Neuronal stem cell (in vitro differentiated cells): ENCODE measurements around the gene CKM.

Experiments
- DNase-seq: peaks from one replicate; pipeline ENCODE4 v3.0.0-alpha.2; 2013; ENCODE audit warnings: low spot score
- H2AFZ ChIP-seq: one replicate; pipeline ENCODE4 v1.6.1; 2013; ENCODE audit warnings: mild to moderate bottlenecking, low read length, inconsistent platforms
- H2AK5ac ChIP-seq: 2 replicates; pipeline ENCODE4 v1.6.1; 2013; ENCODE audit warnings: low read depth, mild to moderate bottlenecking, inconsistent platforms, low read length, moderate library complexity, mixed read lengths
- H2BK120ac ChIP-seq: 2 replicates; pipeline ENCODE4 v1.6.1; 2013; ENCODE audit warnings: low read depth, mild to moderate bottlenecking, inconsistent platforms, low read length, moderate library complexity, mixed read lengths
- H2BK12ac ChIP-seq: one replicate; pipeline ENCODE4 v1.6.1; 2013; ENCODE audit warnings: low read length, inconsistent platforms
- H2BK15ac ChIP-seq: 2 replicates; pipeline ENCODE4 v1.6.1; 2013; ENCODE audit warnings: mild to moderate bottlenecking, low read length, inconsistent platforms, mixed read lengths
- H2BK5ac ChIP-seq: one replicate; pipeline ENCODE4 v1.6.1; 2013; ENCODE audit warnings: inconsistent platforms, mild to moderate bottlenecking, low read length, moderate library complexity
- H3K14ac ChIP-seq: one replicate; pipeline ENCODE4 v1.6.1; 2013; ENCODE audit warnings: low read length, inconsistent platforms
- H3K18ac ChIP-seq: 2 replicates; pipeline ENCODE4 v1.6.1; 2013; ENCODE audit warnings: low read length, inconsistent platforms
- H3K23ac ChIP-seq: 2 replicates; pipeline ENCODE4 v1.6.1; 2013; ENCODE audit warnings: low read depth, mild to moderate bottlenecking, mixed read lengths, low read length, inconsistent platforms; ENCODE audit not compliant: poor library complexity
- H3K27ac ChIP-seq: replicated peaks from 3 replicates; pipeline ENCODE4 v1.5.1; 2013; ENCODE audit warnings: low read length, inconsistent platforms
- H3K27me3 ChIP-seq, 3 experiments: 2 replicates each; pipeline ENCODE4 v1.6.1; 2013; ENCODE audit warnings: low read length in 3 of 3, mild to moderate bottlenecking in 2 of 3, inconsistent platforms in 1 of 3, low read depth in 1 of 3, mixed read lengths in 1 of 3, moderate library complexity in 1 of 3; ENCODE audit not compliant: control insufficient read depth in 3 of 3, insufficient read depth in 3 of 3
- H3K36me3 ChIP-seq, 2 donors: replicated peaks in 1 of 2; 2 replicates each; pipeline ENCODE4 v1.6.1; 2013; ENCODE audit warnings: low read length in 2 of 2; ENCODE audit not compliant: control insufficient read depth in 2 of 2, insufficient read depth in 2 of 2
- H3K4ac ChIP-seq: 2 replicates; pipeline ENCODE4 v1.6.1; 2013; ENCODE audit warnings: inconsistent platforms, mild to moderate bottlenecking, low read length, moderate library complexity
- H3K4me1 ChIP-seq, 2 donors: 1 replicate in 1 of 2; 2 replicates in 1 of 2; pipeline ENCODE4 v1.6.1; 2013; ENCODE audit warnings: low read length in 2 of 2, low read depth in 1 of 2; ENCODE audit not compliant: control insufficient read depth in 2 of 2, insufficient read depth in 1 of 2
- H3K4me2 ChIP-seq: one replicate; pipeline ENCODE4 v1.6.1; 2013; ENCODE audit warnings: mild to moderate bottlenecking, low read length, inconsistent platforms; ENCODE audit not compliant: insufficient read depth, poor library complexity, severe bottlenecking
- H3K4me3 ChIP-seq, 2 donors: 2 replicates each; pipeline ENCODE4 v1.5.1; 2013; ENCODE audit warnings: low read length in 2 of 2, mild to moderate bottlenecking in 2 of 2, inconsistent platforms in 1 of 2, moderate library complexity in 1 of 2
- H3K79me1 ChIP-seq: one replicate; pipeline ENCODE4 v1.6.1; 2013; ENCODE audit warnings: low read depth, mild to moderate bottlenecking, inconsistent platforms, low read length, moderate library complexity
- H3K9ac ChIP-seq: one replicate; pipeline ENCODE4 v1.6.1; 2013; ENCODE audit warnings: mild to moderate bottlenecking, low read depth, low read length, inconsistent platforms; ENCODE audit not compliant: poor library complexity
- H3K9me3 ChIP-seq, 2 donors: replicated peaks in 1 of 2; 2 replicates each; pipeline versions ENCODE3 to v1.6.1; 2013; ENCODE audit warnings: low read length in 2 of 2, mild to moderate bottlenecking in 2 of 2, inconsistent platforms in 1 of 2, low read depth in 1 of 2, mixed read lengths in 1 of 2, moderate library complexity in 1 of 2; ENCODE audit not compliant: control insufficient read depth in 2 of 2, insufficient read depth in 1 of 2
- H4K8ac ChIP-seq: one replicate; pipeline ENCODE4 v1.6.1; 2013; ENCODE audit warnings: low read depth, mild to moderate bottlenecking, inconsistent platforms, low read length, moderate library complexity
- H4K91ac ChIP-seq: one replicate; pipeline ENCODE4 v1.6.1; 2013; ENCODE audit warnings: low read length, low read depth, mild to moderate bottlenecking, inconsistent platforms; ENCODE audit not compliant: poor library complexity
- WGBS, 2 donors: extraction: QIAGEN DNeasy Blood & Tissue Kit; methylation state at CpG; one replicate each; pipeline ENCODE4 v1.1.7; 2013; ENCODE audit warnings: missing lambda C conversion rate in 2 of 2, mixed read lengths in 1 of 2; ENCODE audit not compliant: insufficient read length in 2 of 2, insufficient replicate concordance in 1 of 2; ENCODE audit errors: extremely low coverage in 2 of 2; 5-methylcytosine and 5-hydroxymethylcytosine counted together

CKM gene

GRCh38 chr19:45340899-45341453 is 18.3 kb upstream of the CKM start:
- no peak for DNase-seq
- Histone ChIP-seq H2BK120ac (no peak overlapping the region), H2BK12ac (no peak overlapping the region), H4K8ac (peak overlapping the region; percentile 31), H3K4ac (no peak overlapping the region), H3K27me3 (peaks cover 5 to 53% (median 30%) of the 10 kb centered on the region in 3 experiments), H3K14ac (peak overlapping the region; percentile 75), H3K23ac (peak overlapping the region; percentile 21), H2BK15ac (no peak overlapping the region), H2AK5ac (no peak overlapping the region), H3K4me1 (no peaks in the 10 kb centered on the region), H2BK5ac (no peak overlapping the region), H3K9me3 (peaks cover 0 to 3% of the 10 kb centered on the region in 2 donors), H3K27ac (no peak overlapping the region), H3K36me3 (no peaks in the 10 kb centered on the region), H2AFZ (peak overlapping the region; percentile 49), H3K4me2 (peak overlapping the region; percentile 55), H4K91ac (no peak overlapping the region), H3K4me3 (peak overlapping the region in 1 of 2 donors; percentile 6), H3K9ac (peak overlapping the region; percentile 30), H3K18ac (no peak overlapping the region), H3K79me1 (no peaks in the 10 kb centered on the region)
- no CpG with 5 or more reads among the region's 25 CpGs for WGBS, 2 donors

GRCh38 chr19:45340232-45340898 is 17.7 kb upstream of the CKM start, which contains the start of gene KLC3:
TSS of gene KLC3 (plus strand) at chr19:45340750. CDS start at chr19:45345542, 4,792 bp downstream.
- H3K4ac ChIP-seq: no peak within 1 kb of the TSS
- no peaks in the 10 kb centered on the region for H3K4me1 ChIP-seq
- H2AFZ ChIP-seq: peak within 1 kb of the TSS; percentile 49
- peak within 1 kb of the TSS; percentile 21 for H3K23ac ChIP-seq
- H4K8ac ChIP-seq: peak within 1 kb of the TSS; percentile 31
- WGBS, 2 donors: no CpG with 5 or more reads among the region's 50 CpGs
- peaks cover 5 to 48% (median 30%) of the 10 kb centered on the region in 3 experiments for H3K27me3 ChIP-seq
- H2BK12ac ChIP-seq: no peak within 1 kb of the TSS
- DNase-seq: no peak
- H3K9me3 ChIP-seq: peaks cover 0 to 3% of the 10 kb centered on the region in 2 donors
- no peak within 1 kb of the TSS for H4K91ac ChIP-seq
- no peak within 1 kb of the TSS for H2AK5ac ChIP-seq
- no peak within 1 kb of the TSS for H2BK120ac ChIP-seq
- peak within 1 kb of the TSS; percentile 75 for H3K14ac ChIP-seq
- H3K18ac ChIP-seq: no peak within 1 kb of the TSS
- H3K4me2 ChIP-seq: peak within 1 kb of the TSS; percentile 55
- no peaks in the 10 kb centered on the region for H3K36me3 ChIP-seq
- peak within 1 kb of the TSS; percentile 30 for H3K9ac ChIP-seq
- no peak within 1 kb of the TSS for H2BK15ac ChIP-seq
- peak within 1 kb of the TSS in 1 of 2 donors; percentile 39 for H3K4me3 ChIP-seq
- no peak within 1 kb of the TSS for H2BK5ac ChIP-seq
- no peak within 1 kb of the TSS for H3K27ac ChIP-seq
- no peaks in the 10 kb centered on the region for H3K79me1 ChIP-seq

DNA sequence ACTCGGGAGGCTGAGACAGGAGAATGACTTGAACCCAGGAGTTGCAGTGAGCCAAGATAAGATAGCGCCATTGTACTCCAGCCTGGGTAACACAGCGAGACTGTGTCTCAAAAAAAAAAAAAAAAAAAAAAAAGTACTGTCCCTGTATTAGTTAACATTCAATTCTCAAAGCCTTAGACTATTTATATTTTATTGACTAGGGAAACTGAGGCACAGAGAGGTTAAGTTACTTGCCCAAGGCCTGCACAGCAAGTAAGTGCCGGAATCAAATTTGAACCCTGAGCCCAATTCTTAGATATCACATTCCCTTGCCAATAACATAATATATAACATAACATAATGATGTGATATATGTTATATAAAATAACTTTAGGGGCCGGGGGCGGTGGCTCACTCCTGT is 17.0 kb upstream of the CKM start:
- H3K27me3 ChIP-seq: peaks cover 5 to 42% (median 30%) of the 10 kb centered on the region in 3 experiments
- no peak overlapping the region for H2BK15ac ChIP-seq
- H3K36me3 ChIP-seq: no peaks in the 10 kb centered on the region
- H3K79me1 ChIP-seq: no peaks in the 10 kb centered on the region
- H3K4me3 ChIP-seq: no peak overlapping the region
- WGBS, 2 donors: no CpG with 5 or more reads among the region's 6 CpGs
- H3K23ac ChIP-seq: no peak overlapping the region
- no peak overlapping the region for H2BK5ac ChIP-seq
- H3K4me2 ChIP-seq: no peak overlapping the region
- no peak overlapping the region for H4K91ac ChIP-seq
- H2AFZ ChIP-seq: no peak overlapping the region
- H3K9me3 ChIP-seq: peaks cover 0 to 3% of the 10 kb centered on the region in 2 donors
- no peak overlapping the region for H4K8ac ChIP-seq
- no peak overlapping the region for H3K18ac ChIP-seq
- H2BK12ac ChIP-seq: no peak overlapping the region
- no peak overlapping the region for H3K9ac ChIP-seq
- no peak overlapping the region for H3K14ac ChIP-seq
- no peak for DNase-seq
- no peak overlapping the region for H2AK5ac ChIP-seq
- H2BK120ac ChIP-seq: no peak overlapping the region
- H3K4me1 ChIP-seq: no peaks in the 10 kb centered on the region
- no peak overlapping the region for H3K4ac ChIP-seq
- H3K27ac ChIP-seq: no peak overlapping the region

DNA sequence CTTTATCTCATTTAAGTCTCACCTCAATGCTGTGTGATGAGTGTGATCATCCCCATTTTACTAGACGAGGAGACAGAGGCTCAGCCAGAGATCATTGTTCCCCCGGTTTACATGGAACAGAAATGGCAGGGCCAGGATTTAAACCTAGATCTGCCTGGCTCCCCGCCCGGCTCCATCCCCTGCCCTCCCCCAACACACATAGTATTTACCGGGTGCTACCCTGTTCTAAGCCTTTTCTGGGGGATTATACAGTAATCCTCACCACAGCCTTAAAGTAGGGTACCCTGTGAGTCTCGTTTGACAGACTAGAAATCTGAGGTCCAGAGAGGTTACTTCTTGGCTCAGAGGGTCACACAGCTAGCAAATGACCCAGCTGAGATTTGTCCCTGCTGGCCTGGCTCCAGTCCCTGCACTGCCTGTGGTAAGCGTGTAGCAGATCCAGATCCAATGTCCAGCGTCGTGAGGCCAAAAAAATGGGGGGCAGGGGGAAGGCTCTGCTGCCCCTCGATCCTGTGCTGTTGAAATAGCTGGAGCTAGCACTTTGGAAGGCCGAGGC is 14.1 kb upstream of the CKM start:
- no peak overlapping the region for H2BK15ac ChIP-seq
- no peaks in the 10 kb centered on the region for H3K36me3 ChIP-seq
- H3K27ac ChIP-seq: no peak overlapping the region
- no peak overlapping the region for H3K23ac ChIP-seq
- no CpG with 5 or more reads among the region's 11 CpGs for WGBS, 2 donors
- no peak overlapping the region for H2AFZ ChIP-seq
- no peak overlapping the region for H3K4me3 ChIP-seq
- no peaks in the 10 kb centered on the region for H3K79me1 ChIP-seq
- H3K4me1 ChIP-seq: no peaks in the 10 kb centered on the region
- H2BK12ac ChIP-seq: no peak overlapping the region
- no peak overlapping the region for H3K4me2 ChIP-seq
- no peak overlapping the region for H3K18ac ChIP-seq
- H3K4ac ChIP-seq: no peak overlapping the region
- no peak overlapping the region for H3K9ac ChIP-seq
- H4K91ac ChIP-seq: no peak overlapping the region
- H3K9me3 ChIP-seq: peaks cover 0 to 3% of the 10 kb centered on the region in 2 donors
- no peak overlapping the region for H2BK120ac ChIP-seq
- no peak overlapping the region for H2BK5ac ChIP-seq
- DNase-seq: no peak
- peaks cover 5 to 25% (median 21%) of the 10 kb centered on the region in 3 experiments for H3K27me3 ChIP-seq
- H2AK5ac ChIP-seq: no peak overlapping the region
- no peak overlapping the region for H3K14ac ChIP-seq
- no peak overlapping the region for H4K8ac ChIP-seq
